GM10266 (cell line): ENCODE results near the gene THG1L.

Source experiments
- DNase-seq: peaks from one replicate; pipeline ENCODE4 v3.0.0; 2012; ENCODE audit errors: extremely low spot score
- CTCF ChIP-seq: IDR thresholded peaks from 2 replicates; pipeline ENCODE4 v1.5.1; 2012; ENCODE audit warnings: mild to moderate bottlenecking, low read depth; ENCODE audit not compliant: control insufficient read depth, insufficient read depth; ENCODE audit errors: missing control alignments

THG1L gene

GRCh38 chr5:157766902-157767301, 35.7 kb downstream of the THG1L start:
- no peak for TF ChIP-seq CTCF
- DNase-seq = no peak

- no peak for DNase-seq
- no peak for TF ChIP-seq CTCF
Observed at GRCh38 chr5:157767689-157768088, 36.5 kb downstream of the THG1L start.

GRCh38 chr5:157770665-157771064, 39.4 kb downstream of the THG1L start:
- DNase-seq = no peak
- TF ChIP-seq CTCF = no peak

GRCh38 chr5:157772127-157772526, 40.9 kb downstream of the THG1L start:
- DNase-seq = no peak
- TF ChIP-seq CTCF = no peak

GRCh38 chr5:157778121-157778805, 47.0 kb downstream of the THG1L start:
- DNase-seq = no peak
- TF ChIP-seq CTCF = no peak

- DNase-seq = no peak
- TF ChIP-seq CTCF = no peak
Observed at GRCh38 chr5:157779221-157779620, 48.0 kb downstream of the THG1L start.

GRCh38 chr5:157785801-157786200, 54.6 kb downstream of the THG1L start:
- DNase-seq = no peak
- no peak for TF ChIP-seq CTCF
